ENCODE results near the gene PROSER2. TPM values are rescaled to one million over a fixed set of nuclear protein-coding genes. Genes with fewer than 3 reads are reported as not detected.

PROSER2 gene
- total and polyA plus RNA-seq, 4 donors: 6.5 to 24.9 (median 9.9) TPM

- no peak overlapping the region for H3K9ac ChIP-seq (ENCODE audit: low read depth in 1 of 2, low read length in 2 of 2)
- H3K9me3 ChIP-seq (ENCODE audit: control insufficient read depth in 4 of 4, low read length in 3 of 4): no peaks in the 10 kb centered on the region
- H3K27ac ChIP-seq (ENCODE audit: low read depth in 1 of 2, low read length in 2 of 2): no peak overlapping the region
- H3K36me3 ChIP-seq (ENCODE audit: control insufficient read depth in 4 of 4, insufficient read depth in 3 of 4, low read depth in 1 of 4, low read length in 3 of 4): peaks cover 7 to 23% (median 9%) of the 10 kb centered on the region in 4 donors
- no peaks in the 10 kb centered on the region for H3K27me3 ChIP-seq (ENCODE audit: control insufficient read depth in 4 of 4, insufficient read depth in 4 of 4, low read length in 3 of 4)
- no peak for TF ChIP-seq GABPA (IDR thresholded peaks at IDR 0.05 in 1 of 2, conservative IDR thresholded peaks at IDR 0.05 in 1 of 2)
- TF ChIP-seq NR2F2 (IDR thresholded peaks at IDR 0.05): no peak
- TF ChIP-seq FOXA1 (IDR thresholded peaks at IDR 0.05): no peak
- H3K4me1 ChIP-seq (ENCODE audit: control insufficient read depth in 4 of 4, insufficient read depth in 4 of 4, low read length in 3 of 4): peaks cover 5 to 20% (median 15%) of the 10 kb centered on the region in 4 donors
- no peak for DNase-seq (ENCODE audit: low spot score)
- 88% methylated on average over 7 of the region's 7 CpGs for WGBS
- H3K4me3 ChIP-seq (ENCODE audit: low read depth in 1 of 3, low read length in 3 of 3): no peak overlapping the region
These were observed 47.8 kb downstream of the PROSER2 start for GRCh38 chr10:11870900-11871400.

- Histone ChIP-seq H3K27me3 (ENCODE audit: control insufficient read depth in 4 of 4, insufficient read depth in 4 of 4, low read length in 3 of 4) (no peaks in the 10 kb centered on the region), H3K9ac (ENCODE audit: low read depth in 1 of 2, low read length in 2 of 2) (no peak overlapping the region), H3K4me1 (ENCODE audit: control insufficient read depth in 4 of 4, insufficient read depth in 4 of 4, low read length in 3 of 4) (peaks cover 9 to 23% (median 18%) of the 10 kb centered on the region in 4 donors), H3K36me3 (ENCODE audit: control insufficient read depth in 4 of 4, insufficient read depth in 3 of 4, low read depth in 1 of 4, low read length in 3 of 4) (peaks cover 7 to 22% (median 9%) of the 10 kb centered on the region in 4 donors), H3K9me3 (ENCODE audit: control insufficient read depth in 4 of 4, low read length in 3 of 4) (no peaks in the 10 kb centered on the region), H3K27ac (ENCODE audit: low read depth in 1 of 2, low read length in 2 of 2) (no peak overlapping the region), H3K4me3 (ENCODE audit: low read depth in 1 of 3, low read length in 3 of 3) (no peak overlapping the region)
- no peak for TF ChIP-seq ZBTB33 (IDR thresholded peaks at IDR 0.05)
- TF ChIP-seq MAX (IDR thresholded peaks at IDR 0.05): no peak
- TF ChIP-seq CTCF (IDR thresholded peaks at IDR 0.05; ENCODE audit: low read depth, low read length, missing input control): no peak
- no peak for TF ChIP-seq TAF1 (conservative IDR thresholded peaks at IDR 0.05)
- no peak for TF ChIP-seq FOXA1 (IDR thresholded peaks at IDR 0.05)
- no peak for TF ChIP-seq JUND (IDR thresholded peaks at IDR 0.05)
- no peak for TF ChIP-seq REST (IDR thresholded peaks at IDR 0.05)
- TF ChIP-seq HNF4G (IDR thresholded peaks at IDR 0.05): no peak
- no peak for TF ChIP-seq YY1 (IDR thresholded peaks at IDR 0.05)
- TF ChIP-seq GABPA (IDR thresholded peaks at IDR 0.05 in 1 of 2, conservative IDR thresholded peaks at IDR 0.05 in 1 of 2): no peak
- TF ChIP-seq EGR1 (IDR thresholded peaks at IDR 0.05; ENCODE audit: low read depth in 2 of 2): no peak
- no peak for TF ChIP-seq RXRA (IDR thresholded peaks at IDR 0.05)
- TF ChIP-seq NR2F2 (IDR thresholded peaks at IDR 0.05): no peak
- DNase-seq (ENCODE audit: low spot score): no peak
- 70% methylated on average over 9 of the region's 9 CpGs for WGBS
These were observed 48.3 kb downstream of the PROSER2 start for GRCh38 chr10:11871466-11871865.

Measured in liver (tissue), 9 donors.